Glomerular endothelial cell (primary cell): ENCODE data around the gene NR2F6. TPM values are rescaled to one million over a fixed set of nuclear protein-coding genes. Genes with fewer than 3 reads are reported as not detected.
"Not testable (repeated sequence)": the region's sequence is repeated elsewhere in the genome, so short reads cannot be mapped to it uniquely, and the experiment has no call there.

ENCODE experiments used
- DNase-seq: peaks from one replicate; pipeline ENCODE4 v3.0.0-alpha.2; 2011; ENCODE audit warnings: low read depth, low spot score; ENCODE audit errors: extremely low read depth
- total RNA-seq: library from RNA; depleted of rRNA; stranded (reverse); fragments of >200 nt; gene quantifications from 2 replicates; pipeline ENCODE4 v1.2.3, GENCODE V29; 2015

Gene NR2F6
- total RNA-seq: 68.1 and 75.5 TPM in 2 replicates

DNA sequence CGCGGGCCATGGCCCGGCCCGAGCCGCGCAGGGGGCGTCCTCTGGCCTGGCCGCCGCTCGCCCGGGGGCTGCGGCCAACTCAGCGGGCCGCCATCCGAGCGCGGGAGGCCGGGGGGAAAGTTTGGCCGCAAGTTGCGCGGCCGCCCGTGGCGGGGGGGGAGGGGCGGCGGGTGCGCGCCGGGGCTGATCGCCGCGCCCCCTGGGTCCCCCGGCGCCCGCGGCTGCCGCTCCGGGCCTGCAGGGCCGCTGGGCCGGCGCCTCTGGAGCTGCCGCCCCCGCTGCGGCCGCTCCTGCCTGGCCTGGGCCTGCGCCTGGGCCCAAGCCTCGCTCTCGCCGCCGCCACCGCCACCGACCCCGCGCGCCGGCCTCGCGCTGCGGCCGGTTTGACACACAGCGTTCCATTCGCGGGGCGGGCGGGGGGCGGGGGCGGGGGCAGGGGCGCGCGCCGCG, at the start of gene NR2F6:
Gene NR2F6, minus strand, starts transcription at position 385 of the 450 bp plus-strand sequence. CDS start 699 bp downstream, outside the sequence.
- no peak for DNase-seq

DNA sequence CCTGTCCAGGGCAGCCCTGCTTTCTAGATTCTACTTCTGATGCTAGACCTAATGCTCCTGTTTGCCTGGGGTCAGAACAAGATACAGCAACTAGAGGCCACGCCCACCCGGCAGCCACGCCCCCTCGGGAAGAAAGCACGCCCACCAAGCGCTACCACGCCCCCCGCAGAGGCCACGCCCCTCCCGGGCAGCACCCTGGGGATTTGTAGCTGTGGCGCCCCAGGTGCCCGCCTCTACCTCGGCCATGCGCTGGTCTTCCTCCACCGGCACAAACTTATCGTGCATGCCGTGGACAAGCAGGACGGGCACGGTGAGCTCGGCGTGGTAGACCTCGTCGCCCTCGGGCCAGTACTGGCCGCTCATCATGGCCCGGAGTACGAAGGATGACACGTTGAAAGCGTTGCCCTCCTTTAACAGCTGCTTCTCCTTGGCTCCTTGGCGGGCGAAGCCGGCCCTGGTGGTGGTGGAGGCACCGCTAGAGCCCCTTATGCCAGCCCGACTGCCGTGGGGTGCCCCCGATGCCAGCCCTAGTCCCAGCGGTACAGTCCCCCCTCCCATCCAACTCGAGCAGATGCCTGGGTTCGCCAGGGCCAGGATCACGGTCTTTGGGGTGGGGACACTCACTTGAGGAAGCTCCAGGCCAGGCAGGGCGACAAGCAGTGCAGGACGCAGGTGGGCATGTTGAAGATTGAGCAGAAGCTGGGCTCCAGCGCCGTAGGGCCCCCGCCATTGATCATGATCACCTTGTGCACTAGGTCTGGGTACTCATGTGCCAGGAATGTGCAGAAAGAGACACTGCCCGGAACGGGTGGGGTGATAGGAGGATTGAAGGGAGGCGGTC, 48.6 kb upstream of the NR2F6 start:
- no peak for DNase-seq

DNA sequence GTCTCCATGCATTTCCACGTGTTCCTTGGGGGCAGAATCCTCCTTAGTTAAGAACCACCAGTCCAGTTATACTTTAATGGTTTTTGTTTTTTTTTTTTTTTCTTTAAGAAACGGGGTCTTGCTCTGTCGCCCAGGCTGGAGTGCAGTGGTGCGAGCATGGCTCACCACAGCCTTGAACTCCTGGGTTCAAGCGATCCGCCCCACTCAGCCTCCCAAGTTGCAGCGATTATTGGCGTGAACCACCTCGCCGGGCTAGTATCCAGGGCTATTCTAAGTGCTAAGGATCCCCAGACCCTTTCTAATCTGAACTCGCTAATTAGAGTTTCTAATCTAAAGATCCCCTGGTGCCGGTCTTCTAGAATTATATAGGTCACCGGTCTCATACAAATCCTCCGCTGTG, 47.9 kb upstream of the NR2F6 start:
- no peak for DNase-seq

DNA sequence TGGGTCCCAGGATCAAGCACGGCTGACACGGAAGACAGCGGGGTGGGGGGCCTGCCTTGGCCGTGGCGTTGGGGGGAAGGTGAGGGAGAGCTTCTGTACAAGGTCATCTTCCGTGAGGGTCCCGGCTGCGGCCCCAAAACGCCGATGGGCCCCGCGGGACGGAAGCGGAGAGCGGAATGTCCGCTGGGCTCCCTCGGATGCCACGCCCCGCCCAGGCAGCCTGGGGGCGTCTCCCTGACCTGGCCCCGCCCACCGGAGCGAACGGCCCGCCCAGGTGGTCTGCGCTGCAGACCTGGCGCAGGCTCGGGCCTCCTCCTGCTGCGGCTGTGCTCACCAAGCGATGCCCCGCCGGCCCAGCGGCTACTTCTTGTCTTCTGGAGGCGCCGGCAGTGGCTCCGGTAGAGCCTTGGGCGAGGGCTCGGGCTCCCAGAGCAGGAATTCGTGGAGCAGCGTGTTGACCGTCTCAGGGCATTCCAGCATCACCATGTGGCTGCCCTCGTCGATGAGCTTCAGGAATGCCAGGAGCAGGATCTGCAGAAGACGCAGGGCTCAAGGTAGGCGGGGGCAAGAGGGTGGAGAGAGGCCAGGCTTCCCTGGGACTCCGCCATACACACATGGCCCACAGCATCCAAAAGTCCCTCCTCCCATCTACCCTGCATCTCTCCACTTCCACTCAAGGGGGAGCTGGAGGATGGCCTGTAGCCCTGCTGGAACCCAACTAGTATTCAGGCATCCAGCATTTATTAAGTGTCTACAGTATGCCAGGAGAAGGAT, 46.8 kb upstream of the NR2F6 start:
- DNase-seq: no peak

DNA sequence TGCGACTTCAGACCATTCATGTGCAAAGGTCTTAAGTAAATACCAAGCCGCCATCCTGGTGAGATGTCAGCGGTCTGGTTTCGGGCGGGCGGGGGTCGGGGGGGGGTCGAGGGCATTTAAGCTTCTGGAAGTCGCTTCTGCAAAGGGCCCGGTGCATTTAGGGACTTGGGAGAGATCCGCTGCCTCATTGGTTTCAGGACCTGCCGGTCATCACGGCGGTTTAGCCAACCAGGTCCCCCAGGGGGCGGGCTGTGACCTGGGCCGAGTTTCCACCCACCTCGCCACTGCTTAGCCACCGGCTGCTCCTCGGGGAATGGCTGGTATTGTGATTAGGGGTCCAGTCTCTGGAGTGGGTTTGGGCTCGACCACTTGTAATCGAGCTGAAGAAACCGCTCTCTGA, 43.8 kb upstream of the NR2F6 start:
- peak; percentile 77 for DNase-seq

DNA sequence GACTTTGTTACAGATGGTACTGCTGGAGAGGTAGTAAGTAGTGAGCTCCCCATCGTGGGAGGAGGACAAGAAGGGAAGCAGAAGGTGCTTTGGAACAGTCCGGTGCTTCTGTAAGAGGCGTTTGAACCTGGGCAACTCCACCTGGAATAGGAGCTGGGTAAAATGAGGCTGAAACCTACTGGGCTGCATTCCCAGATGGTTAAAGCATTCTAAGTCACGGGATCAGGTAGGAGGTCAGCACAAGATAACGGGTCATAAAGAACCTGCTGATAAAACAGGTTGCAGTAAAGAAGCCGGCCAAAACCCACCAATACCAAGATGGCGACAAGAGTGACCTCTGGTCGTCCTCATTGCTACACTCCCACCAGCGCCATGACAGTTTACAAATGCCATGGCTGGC, 41.0 kb upstream of the NR2F6 start:
- no peak for DNase-seq

DNA sequence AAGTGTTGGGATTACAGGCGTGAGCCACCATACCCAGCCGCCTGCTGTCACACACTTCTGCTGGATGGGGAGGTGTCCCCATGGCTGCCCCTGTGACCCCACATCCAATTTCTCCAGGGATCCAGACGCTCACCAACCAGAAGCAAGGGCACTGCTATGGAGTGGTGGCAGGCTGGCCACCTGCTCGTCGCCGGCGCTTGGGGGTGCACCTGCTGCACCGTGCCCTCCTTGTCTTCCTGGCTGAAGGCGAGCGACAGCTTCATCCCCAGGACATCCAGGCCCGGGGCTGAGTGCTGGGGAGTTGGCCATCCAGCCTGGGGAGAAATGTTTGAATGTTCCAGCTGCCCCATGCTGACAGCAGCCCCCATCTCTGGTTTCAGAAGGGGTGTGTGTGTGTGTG, 40.5 kb upstream of the NR2F6 start:
- DNase-seq: no peak

DNA sequence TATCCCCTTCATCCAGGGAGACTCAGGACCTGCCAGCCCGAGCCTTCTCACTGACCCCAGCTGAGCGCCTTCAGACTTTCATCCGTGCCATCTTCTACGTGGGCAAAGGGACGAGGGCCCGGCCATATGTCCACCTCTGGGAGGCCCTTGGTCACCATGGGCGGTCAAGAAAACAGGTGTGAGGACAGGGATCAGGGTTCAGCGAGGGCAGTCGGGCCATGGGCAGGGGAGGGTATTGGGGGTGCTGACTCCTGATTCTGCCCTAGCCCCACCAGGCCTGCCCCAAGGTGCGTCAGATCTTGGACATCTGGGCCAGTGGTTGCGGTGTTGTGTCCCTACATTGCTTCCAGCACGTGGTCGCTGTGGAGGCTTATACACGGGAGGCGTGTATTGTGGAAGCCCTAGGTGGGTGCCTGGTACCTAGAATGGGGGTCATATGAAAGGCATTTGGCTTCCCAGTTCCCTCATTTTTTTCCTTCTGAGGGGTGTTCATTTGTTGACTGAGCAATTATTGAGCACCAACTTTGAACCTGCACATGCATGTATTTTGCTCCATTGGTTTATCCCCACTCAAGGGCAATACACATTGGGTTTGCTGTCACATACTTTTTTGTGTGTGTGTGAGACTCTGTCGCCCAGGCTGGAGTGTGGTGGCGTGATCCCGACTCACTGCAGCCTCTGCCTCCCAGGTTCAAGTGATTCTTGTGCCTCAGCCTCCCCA, 39.9 kb upstream of the NR2F6 start:
- DNase-seq: no peak

DNA sequence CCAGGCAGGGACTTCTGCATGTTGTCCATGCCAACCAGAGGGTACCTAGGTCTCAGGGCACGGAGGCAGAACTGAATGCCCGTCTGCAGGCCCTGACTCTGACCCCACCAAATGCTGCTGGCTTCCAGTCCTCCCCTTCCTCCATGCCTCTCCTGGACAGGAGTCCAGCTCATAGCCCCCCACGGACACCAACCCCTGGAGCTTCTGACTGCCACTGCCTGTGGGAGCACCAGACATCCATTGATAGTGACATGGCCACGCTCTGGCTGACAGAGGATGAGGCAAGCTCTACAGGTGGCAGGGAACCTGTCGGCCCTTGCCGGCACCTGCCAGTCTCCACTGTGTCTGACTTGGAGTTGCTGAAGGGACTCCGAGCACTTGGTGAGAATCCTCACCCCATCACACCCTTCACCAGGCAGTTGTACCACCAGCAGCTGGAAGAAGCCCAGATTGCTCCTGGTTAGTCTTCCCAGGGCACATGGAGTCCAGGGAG, 37.8 kb upstream of the NR2F6 start:
- no peak for DNase-seq

DNA sequence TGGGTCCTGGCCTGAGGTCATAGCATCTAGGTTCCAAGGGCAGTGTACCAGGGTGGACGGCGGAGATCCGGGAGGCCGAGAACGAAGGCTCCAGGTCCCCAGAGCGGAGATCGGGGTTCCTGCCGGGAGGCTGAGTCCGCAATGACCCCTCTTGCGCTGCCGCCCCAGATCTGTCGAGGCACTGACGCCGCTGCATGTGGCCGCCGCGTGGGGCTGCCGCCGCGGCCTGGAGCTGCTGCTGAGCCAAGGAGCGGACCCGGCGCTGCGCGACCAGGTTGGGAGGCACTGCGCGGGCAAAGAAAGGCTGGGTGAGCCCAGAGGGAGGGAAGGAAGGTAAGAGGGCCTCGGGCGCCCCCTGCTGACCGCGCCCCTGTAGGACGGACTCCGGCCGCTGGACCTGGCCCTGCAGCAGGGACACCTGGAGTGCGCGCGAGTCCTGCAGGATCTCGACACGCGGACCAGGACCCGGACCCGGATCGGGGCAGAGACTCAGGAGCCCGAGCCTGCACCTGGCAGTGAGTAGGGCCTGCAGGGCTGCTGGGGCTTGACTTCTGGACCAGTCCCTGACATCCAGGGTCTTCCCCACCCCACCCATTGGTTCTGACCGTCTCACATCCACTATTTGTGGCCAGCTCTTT, 36.9 kb upstream of the NR2F6 start:
- DNase-seq: no peak

DNA sequence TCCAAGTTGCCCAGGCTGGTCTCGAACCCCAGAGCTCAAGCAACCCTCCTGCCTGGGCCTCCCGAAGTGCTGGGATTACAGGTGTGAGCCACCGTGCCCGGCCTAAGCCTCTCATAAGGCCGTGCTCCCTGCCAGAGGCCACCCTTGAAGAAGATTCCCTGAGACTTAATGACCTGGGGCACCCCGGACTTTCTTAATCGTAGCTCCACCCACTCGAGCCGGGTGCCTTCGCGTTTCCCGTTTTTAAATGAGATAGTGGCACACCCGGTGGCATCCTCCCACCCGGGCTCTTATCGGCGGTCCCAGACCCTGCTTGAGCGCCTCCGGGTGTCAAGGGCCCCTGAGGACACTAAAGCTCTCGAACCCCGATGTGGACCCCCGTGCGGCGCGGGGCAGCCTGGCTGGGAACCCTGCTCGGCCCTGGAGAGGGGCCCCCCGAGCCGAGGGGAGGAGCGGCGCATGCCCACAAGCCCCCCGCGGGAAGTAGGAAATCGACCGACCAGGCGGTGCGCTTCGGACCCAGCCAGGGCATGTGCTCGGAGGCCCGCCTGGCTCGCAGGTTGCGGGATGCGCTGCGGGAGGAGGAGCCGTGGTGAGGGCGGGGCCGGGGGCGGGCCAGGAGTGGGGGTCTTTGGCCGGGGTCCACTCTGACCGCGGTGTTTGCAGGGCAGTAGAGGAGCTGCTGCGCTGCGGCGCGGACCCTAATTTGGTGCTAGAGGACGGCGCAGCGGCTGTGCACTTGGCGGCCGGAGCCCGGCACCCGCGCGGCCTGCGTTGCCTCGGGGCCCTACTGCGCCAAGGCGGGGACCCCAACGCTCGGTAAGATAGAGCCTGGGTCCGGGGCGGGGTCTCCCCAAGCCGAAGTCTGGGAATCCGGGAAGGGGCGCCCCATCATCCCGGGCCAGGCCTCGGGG, 35.9 kb upstream of the NR2F6 start, which contains the start of gene ANKLE1:
Gene ANKLE1, plus strand, starts transcription at position 511 of the 914 bp plus-strand sequence. Its CDS starts 20 bp downstream, at position 531.
- DNase-seq: no peak

DNA sequence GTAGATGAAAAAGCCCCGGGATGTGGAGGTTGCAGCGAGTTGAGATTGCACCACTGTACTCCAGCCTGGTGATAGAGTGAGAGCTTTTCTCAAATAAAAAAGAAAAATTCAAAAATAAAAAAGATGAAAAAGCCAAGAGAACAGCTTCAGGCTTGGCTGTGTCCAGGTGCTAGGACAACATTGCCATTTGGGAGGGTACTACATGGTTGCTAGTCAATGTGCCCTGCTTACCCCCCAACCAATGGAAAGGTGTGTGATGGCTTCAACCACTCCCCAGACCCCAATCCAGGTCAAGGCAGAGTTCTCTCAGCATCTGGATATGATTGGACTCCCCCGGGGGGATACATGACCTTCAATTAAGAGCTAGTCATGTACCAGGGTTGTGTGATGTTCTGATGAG, 33.7 kb upstream of the NR2F6 start:
- no peak for DNase-seq

DNA sequence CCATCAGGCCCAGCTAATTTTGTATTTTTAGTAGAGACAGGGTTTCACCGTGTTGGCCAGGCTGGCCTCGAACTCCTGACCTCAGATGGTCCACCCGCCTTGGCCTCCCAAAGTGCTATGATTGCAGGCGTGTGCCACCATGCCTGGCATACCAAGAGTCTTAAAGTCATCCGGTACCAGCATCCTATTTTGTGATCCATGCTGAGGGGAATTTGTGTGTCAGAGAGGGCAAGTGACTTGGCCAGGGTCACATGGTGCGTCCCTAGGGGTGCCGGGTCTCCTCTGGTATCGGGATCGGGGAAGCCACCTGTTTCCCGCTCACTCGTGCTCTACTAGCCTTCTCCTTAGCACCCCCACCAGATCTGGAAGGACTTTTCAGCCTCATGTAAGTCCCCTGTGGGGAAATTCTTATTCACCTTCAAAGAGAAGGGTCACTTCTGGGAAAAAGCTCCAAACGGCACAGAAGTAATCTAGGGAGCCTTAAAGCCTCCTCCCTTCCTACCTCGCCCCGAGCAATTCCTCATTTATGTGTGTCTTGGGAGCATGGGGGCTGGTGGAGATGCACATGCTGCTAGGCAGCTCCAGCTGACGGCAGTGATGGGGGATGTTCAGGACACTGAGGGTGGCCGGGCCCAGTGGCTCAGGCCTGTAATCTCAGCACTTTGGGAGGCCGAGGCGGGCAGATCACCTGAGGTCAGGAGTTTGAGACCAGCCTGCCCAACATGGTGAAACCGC, 29.9 kb upstream of the NR2F6 start:
- no peak for DNase-seq

DNA sequence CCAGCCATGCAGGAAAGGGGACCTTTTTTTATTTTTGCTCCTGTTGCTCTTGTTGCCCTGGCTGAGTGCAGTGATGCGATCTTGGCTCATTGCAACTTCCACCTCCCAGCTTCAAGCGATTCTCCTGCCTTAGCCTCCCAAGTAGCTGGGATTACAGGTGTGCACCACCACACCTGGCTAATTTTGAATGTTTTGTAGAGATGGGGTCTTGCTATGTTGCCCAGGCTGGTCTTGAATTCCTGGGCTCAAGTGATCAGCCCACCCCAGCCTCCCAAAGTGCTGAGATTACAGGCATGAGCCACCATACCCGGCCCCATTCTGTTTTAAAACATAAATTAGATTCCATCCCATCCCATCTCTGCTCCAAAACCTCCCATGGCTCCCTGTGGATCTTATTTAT, 29.2 kb upstream of the NR2F6 start:
- DNase-seq: not testable (repeated sequence)

DNA sequence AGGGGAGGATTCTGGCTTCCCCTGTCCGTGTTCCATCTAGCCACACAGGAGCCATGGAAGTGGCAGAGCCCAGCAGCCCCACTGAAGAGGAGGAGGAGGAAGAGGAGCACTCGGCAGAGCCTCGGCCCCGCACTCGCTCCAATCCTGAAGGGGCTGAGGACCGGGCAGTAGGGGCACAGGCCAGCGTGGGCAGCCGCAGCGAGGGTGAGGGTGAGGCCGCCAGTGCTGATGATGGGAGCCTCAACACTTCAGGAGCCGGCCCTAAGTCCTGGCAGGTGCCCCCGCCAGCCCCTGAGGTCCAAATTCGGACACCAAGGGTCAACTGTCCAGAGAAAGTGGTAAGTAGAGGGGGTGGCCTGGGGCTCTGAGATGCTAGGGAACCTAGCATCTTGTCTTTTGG, 23.0 kb upstream of the NR2F6 start:
- no peak for DNase-seq

DNA sequence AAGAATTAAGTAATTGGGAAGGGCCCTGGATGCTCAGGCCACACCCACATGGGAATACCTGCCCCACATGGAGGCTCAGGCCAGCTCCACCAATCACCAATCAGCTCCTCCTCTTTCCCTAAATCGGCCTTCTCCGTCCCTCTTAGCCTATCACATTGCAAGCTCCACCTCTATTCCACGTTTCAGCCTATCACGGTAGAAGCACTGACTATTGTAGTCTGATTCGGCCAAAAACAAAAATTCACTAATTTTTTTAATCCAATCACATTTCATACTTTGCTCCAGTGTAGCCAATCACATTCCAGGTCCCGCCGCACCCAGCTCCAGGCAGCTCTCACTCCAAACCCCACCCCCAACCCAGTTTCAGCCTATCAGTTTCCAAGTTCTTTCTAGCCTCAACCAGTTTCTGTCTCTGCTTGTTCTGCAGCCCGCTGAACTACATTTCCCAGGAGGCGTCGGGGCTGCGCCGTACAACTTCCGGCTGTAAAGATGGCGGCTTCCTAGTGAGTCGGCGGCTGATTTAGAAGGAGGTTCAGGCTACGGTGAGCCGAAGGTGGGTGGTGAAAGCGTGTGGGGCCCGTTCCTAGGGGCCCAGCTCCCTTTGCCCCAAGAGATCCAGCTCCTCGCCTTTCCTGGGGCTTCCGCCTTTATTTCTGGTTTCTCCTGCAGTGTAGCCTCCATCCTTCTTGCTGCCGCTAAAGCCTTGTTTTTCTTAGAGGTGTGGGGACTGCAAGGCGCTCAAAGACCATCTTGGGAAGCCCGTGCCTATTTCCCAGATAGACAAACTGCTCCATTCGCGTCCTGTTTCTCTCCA, 21.5 kb upstream of the NR2F6 start, which contains the start of gene BABAM1:
Gene BABAM1, plus strand, starts transcription at position 469 of the 814 bp plus-strand sequence. CDS start 1,364 bp downstream, outside the sequence.
- peak; percentile 99 for DNase-seq

DNA sequence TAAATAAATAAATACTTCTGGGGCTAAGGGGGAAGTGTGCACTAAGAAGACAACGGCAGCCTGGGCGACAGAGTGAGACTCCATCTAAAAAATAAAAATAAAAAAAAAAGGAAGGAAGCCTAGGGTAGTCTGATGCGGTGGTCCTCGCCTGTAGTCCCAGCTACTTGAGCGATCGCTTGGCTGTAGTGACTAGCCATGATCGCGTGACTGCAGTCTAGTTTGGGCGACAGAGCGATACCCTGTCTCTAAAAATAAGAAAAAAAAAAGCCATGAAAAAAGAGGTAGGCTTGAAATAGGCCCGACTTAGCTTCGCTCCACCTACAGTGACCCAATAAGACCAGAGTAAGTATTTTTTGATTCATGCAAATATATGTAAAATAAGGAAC, 20.9 kb upstream of the NR2F6 start:
- no peak for DNase-seq

DNA sequence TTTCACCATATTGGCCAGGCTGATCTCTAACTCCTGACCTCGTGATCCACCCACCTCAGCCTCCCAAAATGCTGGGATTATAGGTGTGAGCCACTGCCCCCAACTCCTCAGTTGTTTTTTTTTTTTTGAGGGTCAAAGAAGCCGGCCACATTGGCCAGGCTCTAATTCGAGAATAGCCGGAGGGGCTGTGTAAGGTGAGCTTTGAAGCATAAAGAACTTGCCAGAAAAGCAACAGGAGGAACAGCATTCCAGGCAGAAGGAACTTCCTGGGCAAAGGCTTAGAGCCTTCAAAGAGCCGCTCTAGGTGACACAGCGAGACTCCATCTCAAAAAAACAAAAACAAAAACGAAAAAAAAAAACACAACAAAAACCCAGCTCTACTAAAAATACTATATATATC, 20.3 kb upstream of the NR2F6 start:
- no peak for DNase-seq
